NCI-H345 treated with DMSO at 0.1 percent for 48 hours (cell line): Measurements from ENCODE around the gene KCTD13.
A peak's percentile ranks its signal among the peaks of the same experiment; 100 is the strongest.
"Not testable (repeated sequence)": the region's sequence is repeated elsewhere in the genome, so short reads cannot be mapped to it uniquely, and the experiment has no call there.

Experiments
- DNase-seq: peaks from one replicate; lab custom pipeline; 2025; ENCODE audit not compliant: unreplicated experiment; lab: John Stamatoyannopoulos, UW

Gene KCTD13

GRCh38 chr16:29883987-29884386 is 42.0 kb downstream of the KCTD13 start:
- DNase-seq = no peak

DNA sequence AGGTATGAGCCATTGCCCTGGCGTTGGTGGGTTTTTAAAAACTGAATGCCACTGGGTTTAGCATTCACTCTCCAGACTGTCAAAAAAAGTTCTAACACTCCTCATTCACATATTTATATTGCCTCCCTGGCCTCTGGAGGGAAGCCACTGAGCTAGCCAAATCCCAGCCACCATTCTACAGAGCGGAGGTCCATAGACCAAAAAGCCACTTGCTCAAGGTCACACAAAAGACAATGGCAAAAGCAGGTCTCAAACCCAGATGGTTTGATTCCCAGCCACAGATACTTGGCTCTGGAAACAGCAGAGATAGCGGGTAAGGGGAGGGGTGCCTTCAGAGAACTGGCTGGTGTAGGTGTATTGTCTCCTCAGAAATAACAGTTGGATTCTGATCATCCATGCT is 45.0 kb downstream of the KCTD13 start:
- no peak for DNase-seq

DNA sequence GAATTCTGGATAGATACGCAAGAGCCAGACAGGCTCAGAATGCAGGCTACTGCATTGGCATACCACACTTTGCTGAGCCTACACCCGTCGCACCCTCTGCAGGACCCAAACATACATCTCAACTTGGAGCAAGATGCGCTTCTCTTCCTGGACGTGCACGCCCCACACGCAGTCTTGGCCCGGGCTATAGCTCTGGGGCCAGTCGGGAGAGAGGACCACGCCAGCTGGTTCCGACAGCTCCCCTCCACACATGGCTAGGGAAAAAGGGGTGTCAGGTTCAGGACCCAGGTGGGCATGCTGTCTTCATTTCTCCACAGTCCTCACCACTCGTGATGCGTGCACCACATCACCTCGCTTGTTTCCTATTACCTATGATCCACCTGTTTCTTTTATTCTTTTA is 47.9 kb downstream of the KCTD13 start:
- DNase-seq = no peak

- no peak for DNase-seq
Observed at GRCh38 chr16:29877266-29877961, 48.6 kb downstream of the KCTD13 start.

DNA sequence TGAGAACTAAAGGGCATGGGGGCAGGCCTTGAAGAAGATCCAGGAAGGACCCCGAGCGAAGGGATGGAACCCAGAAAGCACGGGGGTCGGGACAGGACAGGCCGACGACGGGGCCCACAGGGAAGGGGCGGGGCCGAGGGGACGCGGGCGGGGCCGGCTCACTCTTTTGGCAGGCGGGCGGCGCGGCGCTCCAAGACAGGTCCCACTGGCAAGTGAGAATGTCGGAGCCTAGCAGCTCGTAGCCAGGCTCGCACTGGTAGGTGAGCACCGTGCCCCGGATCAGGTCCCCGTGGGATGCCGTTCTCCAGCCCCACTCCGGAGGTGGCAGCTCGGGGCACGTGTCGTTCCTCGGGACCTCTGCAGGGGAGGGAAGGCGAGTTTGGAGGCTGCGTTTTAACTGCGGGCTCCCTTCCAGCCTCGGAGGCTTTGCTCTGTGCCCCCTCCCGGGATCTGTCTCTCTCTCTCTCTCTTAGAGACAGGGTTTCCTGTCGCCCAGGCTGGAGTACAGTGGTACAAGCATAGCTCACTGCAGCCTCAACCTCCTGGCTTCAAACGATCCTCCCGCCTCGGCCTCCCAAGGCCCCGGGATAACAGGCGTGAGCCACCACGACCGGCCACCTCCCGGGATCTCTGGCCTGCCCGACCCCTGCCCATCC is 49.3 kb downstream of the KCTD13 start:
- no peak for DNase-seq

DNA sequence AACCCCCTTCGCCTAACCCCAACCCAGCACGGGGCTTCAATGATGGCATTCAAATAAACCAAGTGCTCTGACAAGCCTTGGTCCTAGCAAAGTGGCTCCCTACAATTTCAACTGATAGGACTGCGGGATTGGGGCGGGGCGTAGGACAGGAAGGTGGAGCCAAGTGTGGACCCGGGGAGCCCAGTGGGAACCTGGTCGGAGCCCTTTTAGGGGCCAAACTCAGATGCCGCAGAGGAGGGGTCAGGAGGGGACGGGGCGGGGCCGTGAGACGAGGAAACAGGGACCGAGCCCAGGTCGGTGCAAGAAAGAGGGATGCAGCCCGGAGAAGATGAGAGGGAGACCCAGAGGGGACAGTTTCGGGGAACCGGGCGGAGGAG is 49.8 kb downstream of the KCTD13 start:
- DNase-seq = no peak

DNA sequence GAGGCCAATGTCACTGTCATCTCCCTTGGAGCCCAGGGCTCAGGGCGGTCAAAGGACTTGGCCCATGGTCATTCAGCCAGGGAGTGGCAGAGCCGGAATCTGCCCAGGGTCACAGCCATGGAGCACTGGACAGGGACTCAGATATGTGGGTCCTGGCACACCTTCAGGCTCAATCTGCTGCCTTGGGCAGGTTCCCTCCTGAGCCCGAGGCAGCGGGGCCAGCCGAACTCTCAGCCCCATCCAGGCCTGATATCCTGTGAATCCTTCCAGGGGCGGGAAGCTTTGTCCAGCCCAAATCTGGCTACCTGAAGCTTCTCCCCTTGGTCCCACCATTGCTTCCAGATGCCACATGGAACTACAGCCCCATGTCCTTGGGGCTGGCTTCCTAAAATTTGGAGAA is 50.8 kb downstream of the KCTD13 start:
- DNase-seq = no peak

- DNase-seq = no peak
Observed at GRCh38 chr16:29873319-29873718, 52.7 kb downstream of the KCTD13 start.

- DNase-seq = no peak
Observed at GRCh38 chr16:29871822-29872546, 54.0 kb downstream of the KCTD13 start.

DNA sequence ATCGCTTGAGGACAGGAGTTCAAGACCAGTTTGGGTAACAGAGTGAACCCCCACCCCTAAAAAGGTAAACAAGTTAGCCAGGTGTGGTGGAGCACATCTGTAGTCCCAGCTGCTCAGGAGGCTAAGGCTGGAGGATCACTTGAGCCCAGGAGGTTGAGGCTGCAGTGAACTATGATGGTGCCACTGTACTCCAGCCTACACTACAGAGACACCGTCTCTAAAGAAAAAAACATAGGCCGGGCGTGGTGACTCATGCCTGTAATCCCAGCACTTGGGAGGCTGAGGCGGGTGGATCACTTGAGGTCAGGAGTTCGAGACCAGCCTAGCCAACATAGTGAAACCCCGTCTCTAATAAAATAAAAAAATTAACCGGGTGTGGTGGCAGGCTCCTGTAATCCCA is 57.0 kb downstream of the KCTD13 start:
- DNase-seq = not testable (repeated sequence)

GRCh38 chr16:29868396-29869009 is 57.5 kb downstream of the KCTD13 start:
- DNase-seq = no peak

DNA sequence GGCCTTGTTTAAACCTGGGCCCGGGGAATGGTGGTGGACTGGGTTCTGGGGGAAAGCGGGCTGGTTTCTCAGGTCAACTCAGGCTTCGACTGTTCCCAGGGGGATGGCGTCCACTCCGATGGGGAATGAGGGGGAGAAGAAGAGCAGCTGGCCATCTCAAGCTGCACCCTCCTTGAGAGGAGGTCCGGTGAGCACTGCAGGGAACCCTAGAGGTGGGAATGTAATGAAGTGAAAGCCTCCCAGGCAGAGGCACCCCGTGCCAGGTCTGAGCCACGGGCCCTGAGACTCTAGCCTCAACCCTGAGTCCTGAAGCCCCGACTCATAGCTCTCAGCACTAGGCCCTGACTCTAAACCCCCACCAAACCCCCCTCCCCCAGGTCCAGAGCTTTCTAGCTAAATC is 61.8 kb downstream of the KCTD13 start:
- DNase-seq = no peak

- DNase-seq = no peak
Observed at GRCh38 chr16:29863669-29863984, 62.4 kb downstream of the KCTD13 start.

DNA sequence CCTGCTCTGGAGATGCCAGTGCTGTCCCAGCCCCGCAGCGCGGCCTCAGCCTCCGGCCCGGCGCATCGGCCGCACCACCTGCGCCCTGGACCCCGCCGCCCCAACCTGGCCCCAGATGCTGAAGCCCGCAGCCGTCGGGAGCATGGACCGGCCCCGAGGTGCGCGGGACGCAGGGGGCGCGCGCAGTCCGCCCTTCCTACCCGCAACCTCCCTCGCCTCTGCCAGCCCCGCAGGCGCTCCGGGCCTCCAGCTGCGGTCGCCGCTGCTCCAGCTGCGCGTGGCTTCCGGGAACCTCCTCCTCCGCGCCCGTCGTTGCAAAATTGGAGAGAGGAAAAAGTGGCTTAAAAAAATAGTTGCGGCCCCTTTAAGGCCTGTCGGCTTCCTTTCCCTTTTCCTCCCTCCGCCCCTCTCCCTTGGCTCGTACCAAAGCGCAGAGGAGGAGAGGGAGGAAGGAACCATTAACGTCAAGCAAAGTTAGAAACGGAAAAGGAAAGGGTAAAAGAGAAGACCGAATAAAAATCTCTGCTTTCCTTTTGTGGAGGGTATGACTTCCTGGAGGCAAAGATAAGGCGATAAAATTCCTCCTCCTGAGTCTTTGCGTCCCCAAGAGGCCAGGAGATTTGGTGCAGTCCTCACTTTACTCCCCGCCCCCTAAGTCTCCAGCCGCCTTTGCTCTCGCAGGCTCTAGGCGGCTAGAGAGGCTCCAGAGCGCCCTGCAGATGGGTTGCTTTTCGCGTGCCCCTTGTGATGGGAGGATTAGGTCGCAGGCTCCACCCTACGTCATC is 63.0 kb downstream of the KCTD13 start, which contains the start of gene CDIPT:
CDIPT (minus strand) TSS at position 343 of the 785 bp plus-strand sequence. CDS start 369 bp downstream, outside the sequence.
- peak; percentile 96 for DNase-seq

DNA sequence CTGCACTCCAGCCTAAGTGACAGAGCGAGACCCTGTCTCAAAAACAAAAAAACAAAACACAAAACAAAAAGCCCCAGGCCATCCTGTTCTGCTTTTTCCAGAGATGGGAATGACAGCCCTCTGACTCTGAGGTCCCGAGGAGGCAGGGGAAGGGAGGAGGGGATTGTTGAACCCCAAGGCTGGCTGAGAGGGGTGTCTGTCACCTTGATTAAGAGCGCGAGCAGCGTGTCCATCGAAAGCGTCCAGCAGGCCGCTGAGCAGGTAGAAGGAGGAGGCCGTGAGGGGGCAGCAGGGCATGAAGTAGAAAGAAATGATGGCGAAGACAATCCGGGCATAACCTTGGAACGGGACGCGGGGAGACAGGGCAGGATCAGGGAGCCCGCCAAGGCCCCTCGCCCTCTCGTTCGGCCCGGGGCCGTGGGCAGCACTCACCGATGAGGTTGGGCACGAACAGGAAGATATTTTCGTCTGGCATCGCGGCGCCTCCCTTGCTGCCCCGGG is 63.6 kb downstream of the KCTD13 start:
- no peak for DNase-seq

- DNase-seq = no peak
Observed at GRCh38 chr16:29860218-29860617, 65.8 kb downstream of the KCTD13 start.

DNA sequence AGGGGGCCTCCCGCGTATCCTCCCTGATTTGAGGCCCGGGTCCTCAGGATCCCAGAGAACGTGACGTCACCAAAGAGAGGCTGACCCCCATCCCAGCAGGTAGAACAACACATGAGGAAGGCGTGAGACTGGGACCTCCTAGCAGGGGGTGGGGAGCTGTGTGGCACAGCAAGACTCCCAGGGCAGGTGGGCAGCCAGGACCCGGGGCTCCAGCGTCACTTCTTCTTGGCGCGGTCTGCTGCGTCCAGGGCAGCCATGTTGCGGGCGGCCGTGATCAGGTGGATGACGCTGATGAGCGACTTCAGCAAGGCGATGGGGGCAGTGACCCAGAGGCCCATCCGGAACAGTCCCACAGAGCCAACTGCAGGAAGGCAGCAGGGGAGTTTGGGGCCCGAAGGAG is 67.1 kb downstream of the KCTD13 start:
- no peak for DNase-seq

- DNase-seq = no peak
Observed at GRCh38 chr16:29858149-29858849, 67.7 kb downstream of the KCTD13 start.

DNA sequence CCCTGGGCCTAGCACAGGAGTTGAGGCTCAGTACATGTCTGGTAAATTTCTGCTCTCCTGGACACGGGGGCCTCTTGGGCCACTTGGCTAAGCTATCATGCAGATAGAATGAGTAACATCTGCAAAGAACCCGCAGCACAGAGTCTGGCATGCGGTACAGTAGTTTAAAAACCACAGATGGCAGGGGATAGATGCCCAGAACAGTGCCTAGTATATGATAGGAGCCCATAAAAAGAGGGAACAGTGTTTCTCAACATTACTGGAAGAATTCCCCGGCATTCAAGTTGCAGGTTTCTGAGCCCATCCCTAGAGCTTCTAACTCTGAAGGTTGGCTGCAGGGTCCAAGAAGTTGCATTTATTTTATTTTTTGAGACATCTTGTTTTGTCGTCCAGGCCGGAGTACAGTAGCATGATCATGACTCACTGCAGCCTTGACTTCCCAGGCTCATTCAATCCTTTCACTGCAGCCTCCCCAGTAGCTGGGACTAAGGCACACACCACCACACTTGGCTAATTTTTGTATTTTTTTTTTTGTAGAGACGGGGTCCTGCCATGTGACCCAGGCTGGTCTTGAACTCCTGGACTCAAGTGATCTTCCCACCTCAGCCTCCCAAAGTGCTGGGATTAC is 68.8 kb downstream of the KCTD13 start:
- DNase-seq = no peak
